Activated CD4-positive, alpha-beta T cell treated with anti-CD3 and anti-CD28 coated beads for 48 hours (primary cell): ENCODE results near the gene WNT3.

Experiments used
- DNase-seq: peaks from one replicate; pipeline ENCODE4 v3.0.0-alpha.2; 2020

Gene WNT3

DNA sequence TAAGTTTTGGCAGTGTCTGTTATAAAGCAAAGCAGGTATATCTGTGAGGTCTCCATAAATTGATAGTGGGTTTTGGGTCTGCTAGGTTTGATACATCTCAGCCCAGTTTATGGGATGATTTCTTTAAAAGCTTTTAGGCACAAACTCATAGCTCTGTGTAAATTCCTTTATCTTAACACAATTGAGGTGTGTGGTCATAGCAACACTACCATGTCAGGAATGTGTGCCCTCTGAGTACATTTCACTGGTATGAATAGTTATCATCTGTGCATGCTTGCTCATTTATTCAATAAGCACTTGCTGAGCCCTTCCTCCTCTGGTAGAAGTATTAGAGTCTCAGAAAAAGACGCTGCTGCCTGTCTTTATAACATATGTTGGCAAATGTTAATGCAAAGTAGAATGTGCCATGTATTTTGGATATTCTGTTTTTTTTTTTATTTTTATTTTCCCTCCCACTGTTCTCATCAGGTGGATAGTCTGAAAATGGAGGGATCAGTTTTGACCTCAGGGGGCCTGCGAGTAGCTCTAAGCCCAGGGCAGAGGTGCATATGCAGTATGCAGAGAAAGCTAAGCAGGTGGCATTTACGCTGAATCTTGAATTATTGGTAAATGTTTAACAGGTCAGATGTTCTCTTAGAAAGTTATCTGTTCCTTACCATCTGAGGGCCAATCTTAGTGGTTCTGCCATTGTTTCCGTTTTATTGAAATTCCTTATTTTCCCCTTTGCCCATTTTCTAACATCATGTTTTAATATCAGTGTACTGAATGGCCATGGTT is 90.7 kb downstream of the WNT3 start:
- DNase-seq = no peak

DNA sequence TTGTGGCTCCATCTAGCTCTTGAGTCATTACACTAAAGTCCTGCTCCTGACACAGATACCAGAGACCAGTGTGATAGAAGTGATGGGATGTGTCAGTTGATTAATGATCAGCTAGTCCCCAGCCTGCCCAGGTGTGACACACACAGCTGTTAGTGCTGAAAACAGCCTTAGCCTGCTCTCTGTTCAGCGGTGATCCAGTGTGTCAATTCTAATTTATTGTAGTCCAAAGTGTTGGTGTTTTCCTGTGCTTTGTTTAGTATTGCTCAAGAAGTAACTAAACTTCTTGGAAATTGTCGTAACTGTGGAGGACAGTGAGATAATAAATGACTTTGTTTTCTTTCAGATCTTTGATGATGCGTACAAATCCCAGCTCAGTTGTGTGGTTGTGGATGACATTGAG is 92.3 kb downstream of the WNT3 start:
- no peak for DNase-seq

DNA sequence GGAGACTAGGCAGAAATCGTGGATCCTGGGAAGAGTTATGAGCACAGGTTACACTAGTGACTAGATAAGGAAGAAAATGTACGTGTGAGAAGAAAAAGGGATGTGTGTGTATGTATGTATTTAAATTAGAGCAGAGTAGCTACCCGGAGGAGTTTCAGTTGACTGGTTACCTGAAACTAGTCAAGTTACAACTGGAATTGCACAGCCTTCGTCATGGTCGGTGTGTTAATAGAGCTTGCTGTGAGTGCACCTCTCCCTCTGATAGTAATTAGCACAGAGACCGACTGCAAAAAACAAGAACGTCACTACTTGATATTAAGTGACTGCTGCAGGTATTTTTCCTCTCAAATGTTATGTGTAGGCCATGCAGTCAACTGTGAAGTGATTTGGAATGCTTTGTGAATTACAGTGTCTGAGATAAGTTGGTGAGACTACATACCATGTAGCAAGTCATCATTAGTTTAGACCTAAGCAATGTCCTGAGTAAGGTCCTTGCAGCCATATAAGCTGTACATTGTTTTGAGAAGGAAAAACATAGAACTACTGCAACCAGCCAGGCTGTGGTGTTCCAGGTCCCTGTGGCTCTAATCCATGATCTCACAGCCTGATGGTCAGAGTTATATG is 95.7 kb downstream of the WNT3 start:
- DNase-seq = no peak

DNA sequence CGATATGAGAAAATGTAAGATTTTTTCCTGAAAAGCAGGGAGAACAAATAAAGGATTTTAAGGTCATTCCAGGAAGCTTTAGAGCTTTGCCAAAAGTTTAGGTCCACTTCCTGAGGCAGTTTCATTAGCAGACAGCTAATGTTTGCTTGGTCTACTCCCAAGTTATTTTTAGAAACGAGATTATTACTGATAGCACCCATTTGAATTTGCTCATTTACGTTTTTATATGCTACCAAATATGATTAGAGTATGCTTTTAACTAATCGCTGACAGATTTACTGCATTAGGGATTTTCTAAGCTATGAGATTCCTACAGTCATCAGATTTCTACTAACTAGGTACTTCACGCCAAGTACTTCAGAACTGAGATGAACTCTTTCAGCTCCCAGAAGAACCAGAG is 98.1 kb downstream of the WNT3 start:
- no peak for DNase-seq

DNA sequence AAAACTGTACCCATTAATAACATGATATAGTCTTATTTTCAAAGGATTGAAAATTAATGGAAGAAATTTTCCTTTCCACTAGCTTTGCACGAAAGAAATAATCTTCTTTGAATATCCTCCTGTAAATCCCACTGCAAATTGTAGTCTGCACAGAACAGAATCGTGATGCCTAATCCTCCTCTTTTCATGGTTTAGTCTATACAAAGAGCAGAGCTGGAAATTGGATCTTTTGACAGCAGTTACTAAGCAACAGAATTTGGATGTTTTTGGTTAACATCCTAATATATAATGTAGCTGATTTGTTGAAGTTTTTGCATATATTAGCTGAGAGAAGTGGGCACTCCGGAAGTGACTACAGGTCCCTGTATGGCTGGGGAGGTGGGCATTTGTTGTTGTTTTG is 98.6 kb downstream of the WNT3 start:
- DNase-seq = no peak

DNA sequence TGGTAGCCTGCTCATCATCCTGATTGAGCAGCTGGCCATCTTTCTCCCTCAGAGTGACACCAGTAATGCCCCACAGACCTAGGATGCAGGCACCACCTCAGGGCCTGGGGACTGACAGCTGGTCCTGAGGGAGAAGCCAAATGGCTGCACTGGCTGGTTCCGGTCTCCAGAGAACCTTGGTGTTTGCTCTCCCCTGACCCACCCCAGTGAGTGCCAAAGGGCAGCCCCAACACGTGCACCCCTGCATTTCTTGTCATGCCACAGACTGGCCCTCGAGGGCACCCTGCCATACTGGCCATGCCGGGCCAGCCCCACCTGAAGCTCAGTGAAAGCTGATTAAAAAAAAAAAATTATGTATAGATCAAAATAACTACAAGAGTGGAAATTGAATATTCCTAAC is 100.5 kb downstream of the WNT3 start:
- DNase-seq = no peak
